Activated T-helper 1 cell treated with anti-CD3 and anti-CD28 coated beads, Interleukin-12 subunit alpha, Interleukin-12 subunit beta, Interleukin-2, Interleukin-4 antibody, amounts not matched to agents 30 ng/mL and 10 ng/mL and 1 ng/mL, durations not matched to agents 14 hours and 24 hours and 36 hours (primary cell): ENCODE results near the gene NMRK1. TPM values are rescaled to one million over a fixed set of nuclear protein-coding genes. Genes with fewer than 3 reads are reported as not detected.

Source experiments
- DNase-seq: peaks from one replicate; pipeline ENCODE4 v3.0.0; 2021; ENCODE audit warnings: low spot score
- H3K27ac Mint-ChIP-seq: one replicate; pipeline ENCODE4 v1.8.0; 2021; ENCODE audit warnings: mild to moderate bottlenecking, mixed read lengths
- H3K27me3 Mint-ChIP-seq: one replicate; pipeline ENCODE4 v1.8.0; 2022; ENCODE audit warnings: mild to moderate bottlenecking, moderate library complexity, mixed read lengths; ENCODE audit not compliant: insufficient read depth
- H3K36me3 Mint-ChIP-seq: one replicate; pipeline ENCODE4 v1.8.0; 2021; ENCODE audit warnings: low read depth, mixed read lengths
- H3K4me1 Mint-ChIP-seq: one replicate; pipeline ENCODE4 v1.8.0; 2021; ENCODE audit warnings: low read depth, mixed read lengths
- H3K4me3 Mint-ChIP-seq: one replicate; pipeline ENCODE4 v1.8.0; 2021; ENCODE audit warnings: mild to moderate bottlenecking, moderate library complexity, mixed read lengths
- H3K9me3 Mint-ChIP-seq: one replicate; pipeline ENCODE4 v1.8.0; 2021; ENCODE audit warnings: mixed read lengths
- intact Hi-C: fragments of 100-400 bp; cut with micrococcal nuclease; formaldehyde crosslinking; loops from one replicate; pipeline ENCODE4 v1.15.1; 2024
- total RNA-seq: library from RNA; stranded (reverse); gene quantifications from 2 replicates; pipeline ENCODE4 v1.2.3, GENCODE V29; 2022

Gene NMRK1
- total RNA-seq: 7.1 and 9.2 TPM in 2 replicates

GRCh38 chr9:75087824-75088645, at the start of gene NMRK1, which contains the start of gene OSTF1:
TSS of gene NMRK1 (minus strand) at chr9:75088155. CDS start at chr9:75083115, 5,040 bp downstream.
TSS of gene OSTF1 (plus strand) at chr9:75088514. CDS start at chr9:75088693, 179 bp downstream.
- intact Hi-C loops: loop anchor here (1.0 to 2.0 kb wide), 9 partner anchors 11 to 1933 kb away; partner anchors contain the start of genes CARNMT1, PCSK5 and RFK

DNA sequence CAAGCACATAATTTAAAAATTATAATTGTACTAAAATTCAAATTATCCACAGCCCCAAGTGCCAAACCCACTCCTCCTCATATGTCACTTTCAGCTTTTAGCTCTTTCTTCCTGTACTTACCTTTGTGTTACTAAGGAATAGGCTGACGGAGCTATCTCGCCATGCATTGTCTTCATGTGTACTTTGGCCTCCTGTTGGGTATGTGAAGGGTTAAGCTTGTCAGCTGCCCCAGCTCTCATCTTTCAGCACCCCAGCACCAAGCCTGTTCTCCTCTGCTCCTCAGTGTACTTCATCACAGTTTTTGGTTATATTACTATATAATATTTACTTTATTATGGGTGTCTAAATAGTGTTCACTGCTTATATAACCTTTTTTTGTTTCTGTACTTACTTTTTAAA, 46.5 kb upstream of the NMRK1 start:
- Mint-ChIP-seq H3K4me3 (no peak overlapping the region), H3K36me3 (peaks cover 62% of the 10 kb centered on the region), H3K27ac (no peak overlapping the region), H3K9me3 (no peaks in the 10 kb centered on the region), H3K4me1 (peaks cover 53% of the 10 kb centered on the region), H3K27me3 (no peaks in the 10 kb centered on the region)
- no peak for DNase-seq
- intact Hi-C loops: no loop called here

More at GRCh38 chr9:75087824-75088645, at the start of gene NMRK1, which contains the start of gene OSTF1:
- Mint-ChIP-seq H3K27me3 (no peaks in the 10 kb centered on the region), H3K27ac (peak within 1 kb of the TSS; percentile 97), H3K9me3 (no peaks in the 10 kb centered on the region), H3K4me3 (peak within 1 kb of the TSS; percentile 99), H3K4me1 (peaks cover 66% of the 10 kb centered on the region), H3K36me3 (peaks cover 12% of the 10 kb centered on the region)
- peak; percentile 95 for DNase-seq

GRCh38 chr9:75133396-75133795, 45.4 kb upstream of the NMRK1 start:
- Mint-ChIP-seq H3K4me1 (peaks cover 56% of the 10 kb centered on the region), H3K27me3 (no peaks in the 10 kb centered on the region), H3K9me3 (no peaks in the 10 kb centered on the region), H3K4me3 (no peak overlapping the region), H3K36me3 (peaks cover 66% of the 10 kb centered on the region), H3K27ac (no peak overlapping the region)
- DNase-seq: no peak
- intact Hi-C loops: no loop called here

DNA sequence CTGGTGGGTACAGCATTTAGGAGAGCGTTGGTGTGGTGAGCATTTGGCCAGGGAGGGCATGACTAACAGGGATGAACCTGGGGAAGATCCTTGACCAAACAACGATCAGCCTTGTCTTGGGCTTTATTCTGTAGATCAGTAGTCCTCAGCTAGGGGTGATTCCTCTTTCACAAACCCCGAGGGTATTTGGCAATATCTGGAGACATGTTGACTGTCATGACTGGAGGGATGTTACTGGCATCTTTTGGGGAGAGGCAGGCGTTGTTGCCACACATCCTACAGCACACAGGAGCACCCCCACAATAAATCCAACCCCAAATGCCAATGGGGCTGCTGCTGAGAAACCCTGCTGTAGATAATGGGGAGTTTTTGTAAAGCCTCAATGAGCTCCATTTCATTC, 44.3 kb upstream of the NMRK1 start:
- H3K4me1 Mint-ChIP-seq: peaks cover 57% of the 10 kb centered on the region
- DNase-seq: no peak
- no peak overlapping the region for H3K4me3 Mint-ChIP-seq
- no peaks in the 10 kb centered on the region for H3K9me3 Mint-ChIP-seq
- intact Hi-C loops: no loop called here
- H3K36me3 Mint-ChIP-seq: peaks cover 64% of the 10 kb centered on the region
- H3K27me3 Mint-ChIP-seq: no peaks in the 10 kb centered on the region
- H3K27ac Mint-ChIP-seq: no peak overlapping the region

DNA sequence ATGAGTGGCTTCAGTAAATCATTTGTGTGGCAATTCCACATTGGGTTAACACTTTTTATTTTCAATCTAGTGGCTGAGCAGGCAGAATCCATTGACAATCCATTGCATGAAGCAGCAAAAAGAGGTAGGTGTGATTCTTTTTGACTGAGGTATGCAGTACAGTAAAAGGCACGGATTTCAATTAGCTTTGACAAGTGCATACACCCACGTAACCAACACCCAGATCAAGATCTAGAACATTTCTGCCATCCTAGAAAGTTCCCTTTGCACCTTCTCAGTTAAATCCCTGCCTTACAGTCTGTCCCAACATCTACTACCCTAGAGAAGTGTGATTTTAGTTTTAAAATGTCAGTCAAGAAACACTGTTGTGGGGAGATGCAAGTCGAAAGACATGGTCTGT, 43.7 kb upstream of the NMRK1 start:
- Mint-ChIP-seq H3K36me3 (peaks cover 58% of the 10 kb centered on the region), H3K4me3 (no peak overlapping the region), H3K27ac (no peak overlapping the region), H3K27me3 (no peaks in the 10 kb centered on the region), H3K4me1 (peaks cover 56% of the 10 kb centered on the region), H3K9me3 (no peaks in the 10 kb centered on the region)
- intact Hi-C loops: no loop called here
- DNase-seq: no peak

- Mint-ChIP-seq H3K4me1 (peaks cover 56% of the 10 kb centered on the region), H3K27ac (peak overlapping the region; percentile 35), H3K27me3 (no peaks in the 10 kb centered on the region), H3K9me3 (no peaks in the 10 kb centered on the region), H3K4me3 (no peak overlapping the region), H3K36me3 (peaks cover 54% of the 10 kb centered on the region)
- no peak for DNase-seq
- intact Hi-C loops: no loop called here
Measured at GRCh38 chr9:75130621-75131230, 42.8 kb upstream of the NMRK1 start.

GRCh38 chr9:75130172-75130571, 42.2 kb upstream of the NMRK1 start:
- H3K4me3 Mint-ChIP-seq: no peak overlapping the region
- peaks cover 56% of the 10 kb centered on the region for H3K4me1 Mint-ChIP-seq
- DNase-seq: no peak
- H3K36me3 Mint-ChIP-seq: peaks cover 51% of the 10 kb centered on the region
- H3K27ac Mint-ChIP-seq: no peak overlapping the region
- no peaks in the 10 kb centered on the region for H3K9me3 Mint-ChIP-seq
- no peaks in the 10 kb centered on the region for H3K27me3 Mint-ChIP-seq
- intact Hi-C loops: no loop called here

DNA sequence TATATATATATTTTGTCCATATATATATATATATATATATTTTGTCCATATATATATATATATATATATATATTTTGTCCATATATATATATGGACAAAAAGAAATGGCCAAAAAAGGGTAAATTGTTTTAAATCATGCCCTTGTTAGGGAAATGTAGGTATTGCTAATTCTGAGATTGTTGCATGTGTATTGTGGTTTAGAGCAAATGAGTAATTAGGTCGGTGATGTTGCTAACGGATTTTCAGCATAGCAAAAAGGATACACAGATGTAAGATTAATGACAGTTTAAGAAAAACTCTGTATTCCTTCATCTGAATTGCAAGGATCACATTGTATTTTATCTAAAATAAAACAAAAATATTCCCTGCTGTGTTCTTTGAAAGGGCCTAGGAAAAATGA, 40.6 kb upstream of the NMRK1 start:
- intact Hi-C loops: loop anchor here (1.0 kb wide), 1 partner anchor 20 kb away; no protein-coding TSS in a partner anchor

GRCh38 chr9:75123696-75124095, 35.7 kb upstream of the NMRK1 start:
- H3K36me3 Mint-ChIP-seq: peaks cover 36% of the 10 kb centered on the region
- H3K4me1 Mint-ChIP-seq: peaks cover 31% of the 10 kb centered on the region
- intact Hi-C loops: no loop called here
- no peak overlapping the region for H3K4me3 Mint-ChIP-seq
- H3K27ac Mint-ChIP-seq: no peak overlapping the region
- DNase-seq: no peak
- no peaks in the 10 kb centered on the region for H3K9me3 Mint-ChIP-seq
- no peaks in the 10 kb centered on the region for H3K27me3 Mint-ChIP-seq

More for the DNA sequence above, 40.6 kb upstream of the NMRK1 start:
- H3K27ac Mint-ChIP-seq: peak overlapping the region; percentile 20
- H3K36me3 Mint-ChIP-seq: peaks cover 50% of the 10 kb centered on the region
- no peak for DNase-seq
- no peak overlapping the region for H3K4me3 Mint-ChIP-seq
- H3K4me1 Mint-ChIP-seq: peaks cover 61% of the 10 kb centered on the region
- H3K9me3 Mint-ChIP-seq: no peaks in the 10 kb centered on the region
- H3K27me3 Mint-ChIP-seq: no peaks in the 10 kb centered on the region

GRCh38 chr9:75121914-75122558, 34.1 kb upstream of the NMRK1 start:
- peaks cover 32% of the 10 kb centered on the region for H3K4me1 Mint-ChIP-seq
- peaks cover 46% of the 10 kb centered on the region for H3K36me3 Mint-ChIP-seq
- DNase-seq: no peak
- peaks cover 8% of the 10 kb centered on the region for H3K9me3 Mint-ChIP-seq
- no peak overlapping the region for H3K4me3 Mint-ChIP-seq
- H3K27ac Mint-ChIP-seq: no peak overlapping the region
- intact Hi-C loops: no loop called here
- no peaks in the 10 kb centered on the region for H3K27me3 Mint-ChIP-seq

DNA sequence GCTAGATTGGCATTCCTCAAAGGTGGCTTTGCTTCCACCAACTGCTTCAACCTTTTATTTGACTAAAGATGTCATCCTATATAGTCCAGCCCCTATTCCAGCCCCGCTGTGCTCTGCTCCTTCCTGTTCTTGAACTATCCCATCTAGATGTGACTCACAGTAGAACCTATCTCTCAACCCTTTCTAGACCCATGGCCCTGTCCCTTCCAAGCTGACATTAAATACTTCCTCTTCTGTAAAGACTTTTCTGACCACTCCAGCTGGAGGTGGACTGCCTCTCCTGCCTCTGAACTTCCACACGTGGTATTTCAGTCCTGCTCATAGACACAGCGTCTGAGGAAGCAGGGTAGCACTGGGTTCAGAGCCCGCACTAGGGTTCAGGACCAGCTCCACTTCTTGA, 32.7 kb upstream of the NMRK1 start:
- Mint-ChIP-seq H3K27ac (no peak overlapping the region), H3K9me3 (peaks cover 8% of the 10 kb centered on the region), H3K27me3 (no peaks in the 10 kb centered on the region), H3K36me3 (peaks cover 50% of the 10 kb centered on the region), H3K4me3 (no peak overlapping the region), H3K4me1 (peaks cover 39% of the 10 kb centered on the region)
- DNase-seq: no peak
- intact Hi-C loops: no loop called here

DNA sequence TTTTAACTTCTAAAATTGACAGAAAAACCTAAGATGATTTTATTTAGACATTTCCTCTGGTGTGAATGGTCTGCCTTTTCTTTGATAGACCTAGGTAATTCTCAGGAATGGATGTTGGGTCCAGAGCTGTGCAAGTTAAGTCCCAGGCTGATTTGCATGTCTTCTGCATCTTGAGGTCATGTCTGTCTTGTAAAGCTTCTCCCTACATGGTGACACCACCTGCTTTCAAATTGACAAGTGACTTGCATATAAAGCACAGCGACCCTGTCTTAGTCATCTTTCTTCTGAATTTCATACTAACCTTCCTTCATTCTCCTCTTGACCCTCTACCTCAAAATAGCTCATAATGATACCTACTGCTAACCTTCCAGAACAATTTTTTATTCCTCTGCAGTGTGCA, 29.6 kb upstream of the NMRK1 start:
- Mint-ChIP-seq H3K27me3 (no peaks in the 10 kb centered on the region), H3K9me3 (peaks cover 8% of the 10 kb centered on the region), H3K27ac (peak overlapping the region; percentile 51), H3K4me3 (no peak overlapping the region), H3K4me1 (peaks cover 45% of the 10 kb centered on the region), H3K36me3 (peaks cover 45% of the 10 kb centered on the region)
- intact Hi-C loops: loop anchor here (2.0 to 5.0 kb wide), 2 partner anchors 29 to 35 kb away; partner anchors contain the start of genes NMRK1 and OSTF1
- DNase-seq: no peak
